ENCODE data around the gene LCP2.

Gene LCP2

DNA sequence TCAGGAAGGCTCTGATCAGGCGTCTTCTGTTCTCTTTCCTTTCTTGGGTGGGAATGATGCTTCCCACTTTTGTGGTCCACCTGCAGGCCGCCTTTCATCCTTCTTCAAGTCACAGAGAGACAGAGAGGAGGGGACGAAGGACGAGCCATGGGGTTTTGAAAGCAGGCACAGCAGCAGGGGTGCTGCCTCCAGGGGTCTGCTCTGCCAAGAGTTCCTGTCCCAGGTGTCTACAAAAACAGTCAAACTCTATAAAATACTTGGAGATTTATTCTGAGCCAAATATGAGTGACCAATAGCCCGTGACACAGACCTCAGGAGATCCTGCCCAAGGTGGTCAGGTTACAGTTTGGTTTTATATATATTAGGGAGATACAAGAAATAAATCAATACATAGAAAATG lies 34.5 kb upstream of the LCP2 start:
- no peaks in the 10 kb centered on the region for H3K36me3 Mint-ChIP-seq (ENCODE audit: low read depth)

DNA sequence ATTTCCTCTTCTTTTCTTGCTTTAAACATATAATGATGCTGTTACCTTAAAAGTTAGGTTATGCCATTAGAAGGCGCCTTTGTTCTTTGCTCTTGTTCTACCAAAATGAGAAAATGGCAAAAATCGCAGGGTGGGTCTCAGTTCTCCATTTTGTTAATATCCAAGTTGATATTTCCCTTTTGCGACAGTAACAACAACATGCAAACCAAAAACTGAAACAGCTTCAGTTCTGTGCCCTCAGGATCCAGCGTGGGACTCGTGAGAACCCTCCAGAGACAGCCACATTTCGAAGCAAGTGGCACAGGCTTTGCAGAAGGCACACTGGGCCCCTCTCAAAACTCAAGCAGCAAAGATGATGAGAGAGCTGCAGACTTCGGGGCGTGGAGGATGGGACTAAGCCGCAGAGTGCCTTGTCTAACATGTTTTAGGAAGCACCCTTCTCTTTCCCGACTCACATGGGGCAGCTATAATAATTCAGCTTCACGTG lies 33.0 kb upstream of the LCP2 start:
- H3K4me3 Mint-ChIP-seq: no peak overlapping the region
- no peak overlapping the region for H3K27ac Mint-ChIP-seq
- H3K4me1 Mint-ChIP-seq: peaks cover 6% of the 10 kb centered on the region
- H3K36me3 Mint-ChIP-seq (ENCODE audit: low read depth): no peaks in the 10 kb centered on the region
- no peak for ATAC-seq
- no peaks in the 10 kb centered on the region for H3K27me3 Mint-ChIP-seq
- H3K9me3 Mint-ChIP-seq: no peaks in the 10 kb centered on the region
- peak; percentile 38 for DNase-seq

More for the DNA sequence above, 34.5 kb upstream of the LCP2 start:
- H3K9me3 Mint-ChIP-seq: no peaks in the 10 kb centered on the region
- ATAC-seq: no peak
- DNase-seq: no peak
- H3K27ac Mint-ChIP-seq: no peak overlapping the region
- no peaks in the 10 kb centered on the region for H3K27me3 Mint-ChIP-seq
- H3K4me3 Mint-ChIP-seq: no peak overlapping the region
- peaks cover 17% of the 10 kb centered on the region for H3K4me1 Mint-ChIP-seq

DNA sequence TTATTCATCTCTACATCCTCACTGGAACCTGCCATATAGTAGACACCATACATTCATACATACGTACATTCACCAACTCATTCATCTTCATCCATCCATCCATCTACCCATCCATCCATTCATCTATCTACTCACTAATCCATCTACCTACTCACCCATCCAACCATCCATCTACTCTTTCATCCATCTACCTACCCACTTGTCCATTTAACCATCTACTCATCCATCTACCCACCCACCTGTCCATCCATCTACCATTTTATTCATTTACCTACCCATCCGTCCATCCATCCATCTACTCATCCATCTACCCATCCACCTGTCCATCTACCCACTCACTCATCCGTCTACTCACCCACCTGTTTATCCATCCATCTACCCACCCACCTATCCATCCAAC lies 31.9 kb upstream of the LCP2 start:
- ATAC-seq (no peak), DNase-seq (no peak)
- Mint-ChIP-seq H3K4me1 (peaks cover 3% of the 10 kb centered on the region), H3K27me3 (no peaks in the 10 kb centered on the region), H3K4me3 (no peak overlapping the region), H3K36me3 (ENCODE audit: low read depth) (no peaks in the 10 kb centered on the region), H3K9me3 (no peaks in the 10 kb centered on the region), H3K27ac (no peak overlapping the region)

DNA sequence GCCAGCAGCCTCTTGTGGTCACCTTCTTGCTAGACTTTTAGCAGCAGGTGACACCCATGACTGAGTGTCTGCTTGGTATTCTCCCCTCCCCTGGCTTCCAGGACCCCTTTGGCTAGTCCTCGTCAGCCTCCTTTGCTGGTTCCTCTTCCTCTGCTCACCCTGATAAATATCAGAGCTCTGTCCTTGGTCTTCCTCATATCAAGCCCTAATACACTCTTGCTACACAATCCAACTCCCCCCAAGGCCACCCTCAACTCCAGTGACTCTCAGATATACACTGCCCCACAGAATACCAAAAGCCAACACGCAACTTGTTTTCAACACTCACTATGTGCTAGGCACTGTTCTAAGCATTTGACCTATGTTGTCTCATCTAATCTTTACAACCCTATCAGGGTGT lies 30.3 kb upstream of the LCP2 start:
- Mint-ChIP-seq H3K27me3 (no peaks in the 10 kb centered on the region), H3K36me3 (ENCODE audit: low read depth) (no peaks in the 10 kb centered on the region), H3K4me3 (no peak overlapping the region), H3K9me3 (no peaks in the 10 kb centered on the region), H3K27ac (no peak overlapping the region), H3K4me1 (peaks cover 3% of the 10 kb centered on the region)
- no peak for ATAC-seq
- DNase-seq: no peak

DNA sequence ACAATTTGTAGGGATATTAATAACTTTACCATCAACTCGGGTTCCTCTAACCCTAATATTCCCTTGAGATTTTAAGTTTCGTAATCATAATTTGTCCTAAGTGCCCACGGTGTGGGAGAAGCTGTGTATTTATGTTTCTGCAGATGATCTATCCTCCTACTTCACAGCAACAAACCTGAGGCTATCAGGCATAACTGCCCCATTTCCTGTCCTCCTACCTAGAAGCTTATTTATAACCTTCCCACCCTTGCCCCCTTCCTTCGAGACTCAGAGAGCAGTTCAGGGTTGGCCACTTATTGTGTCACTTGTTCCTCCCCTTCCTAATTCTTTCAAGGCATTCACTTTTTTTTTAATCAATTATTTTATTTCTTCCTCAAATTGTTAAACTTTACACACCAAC lies 29.6 kb upstream of the LCP2 start:
- H3K9me3 Mint-ChIP-seq: no peaks in the 10 kb centered on the region
- H3K27me3 Mint-ChIP-seq: no peaks in the 10 kb centered on the region
- no peaks in the 10 kb centered on the region for H3K36me3 Mint-ChIP-seq (ENCODE audit: low read depth)
- peaks cover 3% of the 10 kb centered on the region for H3K4me1 Mint-ChIP-seq
- H3K27ac Mint-ChIP-seq: no peak overlapping the region
- DNase-seq (no peak), ATAC-seq (no peak)
- H3K4me3 Mint-ChIP-seq: no peak overlapping the region

DNA sequence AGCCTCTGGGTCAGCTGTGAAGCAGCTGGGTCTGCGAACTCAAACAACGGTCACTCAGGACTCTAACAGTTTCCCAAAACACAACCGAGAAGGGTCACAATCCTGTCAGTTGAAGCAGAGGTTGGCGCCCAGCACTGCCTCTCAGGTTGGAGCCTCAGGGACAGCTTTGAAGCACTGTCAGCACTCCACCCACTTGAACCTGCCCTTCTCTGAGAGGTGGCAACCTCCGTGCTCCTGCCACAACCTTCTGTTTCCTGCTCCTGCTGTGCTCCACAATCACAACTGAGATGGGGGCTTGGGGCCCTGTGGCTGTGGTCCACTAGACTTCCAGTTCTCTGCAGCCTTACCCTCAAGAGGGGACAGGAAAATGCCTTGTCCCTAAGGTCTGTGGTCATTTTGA lies 21.7 kb upstream of the LCP2 start:
- DNase-seq: no peak
- H3K4me1 Mint-ChIP-seq: peaks cover 27% of the 10 kb centered on the region
- no peak overlapping the region for H3K27ac Mint-ChIP-seq
- no peak overlapping the region for H3K4me3 Mint-ChIP-seq
- H3K36me3 Mint-ChIP-seq (ENCODE audit: low read depth): no peaks in the 10 kb centered on the region
- ATAC-seq: peak; percentile 68
- H3K9me3 Mint-ChIP-seq: no peaks in the 10 kb centered on the region
- no peaks in the 10 kb centered on the region for H3K27me3 Mint-ChIP-seq

DNA sequence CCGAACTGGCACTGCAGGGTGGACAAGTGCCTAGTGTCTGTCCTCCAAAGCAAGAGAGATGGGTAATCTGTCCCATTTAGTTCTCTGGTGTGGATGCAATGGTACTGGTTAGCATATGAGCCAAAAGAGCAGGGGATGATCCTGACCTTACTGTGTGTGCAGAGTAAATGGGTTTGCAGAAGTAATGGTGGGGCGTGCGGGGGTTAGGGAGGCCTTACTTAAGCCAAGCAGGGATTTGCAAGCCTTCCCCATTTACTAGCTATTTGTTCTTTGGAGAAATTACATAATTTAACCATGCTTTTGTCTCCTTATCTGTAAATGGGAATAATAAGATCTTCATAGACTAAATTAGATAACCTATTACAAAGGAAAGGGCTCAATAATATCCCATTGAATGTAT lies 19.9 kb upstream of the LCP2 start:
- Mint-ChIP-seq H3K27me3 (no peaks in the 10 kb centered on the region), H3K36me3 (ENCODE audit: low read depth) (no peaks in the 10 kb centered on the region), H3K27ac (no peak overlapping the region), H3K4me3 (no peak overlapping the region), H3K4me1 (peaks cover 45% of the 10 kb centered on the region), H3K9me3 (no peaks in the 10 kb centered on the region)
- DNase-seq (no peak), ATAC-seq (no peak)

DNA sequence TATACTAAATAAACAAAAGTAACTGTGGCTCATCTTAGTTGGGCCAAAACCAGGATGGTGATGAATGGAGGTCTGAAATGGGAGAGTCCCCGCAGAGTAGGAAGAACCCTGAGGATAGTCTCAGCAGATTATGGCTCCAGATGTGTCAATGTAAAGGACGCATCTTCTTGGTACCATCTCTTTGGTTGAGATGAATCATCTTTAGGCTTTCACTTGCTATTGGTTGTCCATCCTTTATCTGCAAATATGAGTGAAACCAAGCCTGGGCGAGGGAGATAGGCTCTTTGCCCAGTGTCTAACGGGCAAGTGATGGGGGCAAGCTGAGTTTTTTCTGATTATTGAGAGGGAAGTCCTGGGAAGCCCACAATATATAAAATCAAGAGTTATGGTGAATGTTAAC lies 19.4 kb upstream of the LCP2 start:
- DNase-seq (no peak), ATAC-seq (no peak)
- Mint-ChIP-seq H3K4me1 (peaks cover 51% of the 10 kb centered on the region), H3K9me3 (no peaks in the 10 kb centered on the region), H3K27me3 (no peaks in the 10 kb centered on the region), H3K27ac (no peak overlapping the region), H3K4me3 (no peak overlapping the region), H3K36me3 (ENCODE audit: low read depth) (no peaks in the 10 kb centered on the region)

DNA sequence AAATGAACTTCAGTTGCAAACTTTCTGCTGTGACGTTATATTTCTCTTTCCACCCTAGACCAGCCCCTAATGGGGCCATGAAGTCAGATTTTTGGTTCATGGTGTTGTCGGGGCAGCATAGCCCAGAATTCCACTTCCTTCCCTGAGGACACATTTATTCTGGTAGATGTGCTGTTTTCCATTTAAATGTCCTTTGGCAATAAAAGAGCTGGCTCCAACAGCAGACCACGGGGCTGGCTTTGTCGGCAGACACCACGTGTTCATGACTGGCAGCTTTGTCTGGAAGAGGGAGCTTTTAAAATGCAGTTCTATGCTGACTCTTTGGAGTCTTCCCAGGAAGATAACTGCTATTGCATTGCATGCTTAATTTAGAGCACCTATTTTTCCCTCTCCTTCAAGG lies 17.6 kb upstream of the LCP2 start:
- ATAC-seq: no peak
- H3K4me3 Mint-ChIP-seq: no peak overlapping the region
- H3K4me1 Mint-ChIP-seq: peaks cover 66% of the 10 kb centered on the region
- no peak overlapping the region for H3K27ac Mint-ChIP-seq
- DNase-seq: no peak
- peaks cover 1% of the 10 kb centered on the region for H3K36me3 Mint-ChIP-seq (ENCODE audit: low read depth)
- H3K9me3 Mint-ChIP-seq: no peaks in the 10 kb centered on the region
- H3K27me3 Mint-ChIP-seq: no peaks in the 10 kb centered on the region

DNA sequence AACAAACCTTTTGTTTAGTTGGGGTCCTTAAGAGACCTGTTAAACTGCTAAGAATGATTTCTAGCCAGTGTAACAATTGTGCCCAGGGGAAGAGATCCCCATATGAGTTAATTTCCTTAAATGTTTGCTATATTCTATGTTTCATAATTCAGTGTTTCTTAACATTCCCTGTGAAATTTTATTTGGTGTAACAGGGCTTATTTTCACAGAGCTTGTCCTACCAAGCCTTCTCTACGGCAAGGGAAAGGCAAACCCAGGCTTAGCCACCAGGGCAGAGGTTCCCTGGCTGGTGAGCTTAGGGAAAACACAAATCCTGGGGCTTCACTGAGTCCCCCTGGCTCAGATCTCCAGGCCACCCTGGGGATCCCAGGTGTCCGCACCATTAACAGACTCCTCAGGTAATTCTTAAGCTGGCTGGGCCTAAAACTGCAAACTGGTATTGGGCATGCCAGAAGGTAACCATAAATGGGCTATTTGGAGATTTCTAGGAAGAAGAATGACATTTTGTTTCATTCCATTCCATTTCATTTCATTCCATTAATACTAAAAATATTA lies 17.0 kb upstream of the LCP2 start:
- peaks cover 1% of the 10 kb centered on the region for H3K36me3 Mint-ChIP-seq (ENCODE audit: low read depth)
- no peaks in the 10 kb centered on the region for H3K27me3 Mint-ChIP-seq
- H3K9me3 Mint-ChIP-seq: no peaks in the 10 kb centered on the region
- H3K4me1 Mint-ChIP-seq: peaks cover 69% of the 10 kb centered on the region
- H3K4me3 Mint-ChIP-seq: no peak overlapping the region
- no peak for DNase-seq
- ATAC-seq: no peak
- no peak overlapping the region for H3K27ac Mint-ChIP-seq

DNA sequence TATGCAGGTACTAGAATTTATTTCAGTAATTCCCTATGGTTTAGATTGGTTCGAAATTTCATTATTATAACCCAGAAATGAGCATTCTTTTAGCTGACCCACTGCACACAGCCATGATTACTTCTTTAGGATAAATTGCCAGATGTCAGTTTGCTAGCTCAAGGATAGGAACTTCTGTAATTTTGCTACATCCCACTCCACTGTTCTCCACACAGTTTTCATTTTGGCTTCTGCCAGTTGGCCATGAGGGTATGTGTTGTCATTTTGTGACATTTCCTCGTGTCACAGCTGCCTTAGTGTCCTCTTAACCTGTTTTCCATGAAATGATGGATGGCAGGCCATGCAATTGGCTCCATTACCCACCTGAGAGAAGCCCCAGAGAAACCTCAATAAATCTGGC lies 16.2 kb upstream of the LCP2 start:
- Mint-ChIP-seq H3K27ac (peak overlapping the region; percentile 87), H3K4me3 (peak overlapping the region; percentile 82), H3K27me3 (no peaks in the 10 kb centered on the region), H3K4me1 (peaks cover 68% of the 10 kb centered on the region), H3K36me3 (ENCODE audit: low read depth) (peaks cover 1% of the 10 kb centered on the region), H3K9me3 (no peaks in the 10 kb centered on the region)
- ATAC-seq (no peak), DNase-seq (no peak)

DNA sequence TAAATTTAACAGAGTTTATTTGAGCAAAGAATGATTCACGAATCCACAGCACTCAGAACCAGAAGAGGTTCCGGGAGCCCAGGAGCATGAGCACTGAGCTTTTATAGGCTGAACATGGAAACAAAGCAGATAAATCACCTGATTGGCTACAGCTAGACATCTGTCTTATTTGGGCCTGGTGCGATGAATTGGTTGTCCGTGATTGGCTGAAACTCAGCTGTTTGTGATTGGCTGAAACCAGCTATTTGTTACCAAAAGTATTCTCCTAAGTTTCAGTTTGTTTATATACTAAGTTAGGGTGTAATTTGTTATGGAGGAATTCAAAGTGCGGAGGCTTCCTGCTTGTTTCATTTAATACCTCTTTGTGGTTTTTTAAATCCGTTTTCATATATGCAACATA lies 15.8 kb upstream of the LCP2 start:
- no peaks in the 10 kb centered on the region for H3K27me3 Mint-ChIP-seq
- DNase-seq (no peak), ATAC-seq (peak; percentile 73)
- peak overlapping the region; percentile 82 for H3K4me3 Mint-ChIP-seq
- peaks cover 67% of the 10 kb centered on the region for H3K4me1 Mint-ChIP-seq
- no peaks in the 10 kb centered on the region for H3K9me3 Mint-ChIP-seq
- H3K36me3 Mint-ChIP-seq (ENCODE audit: low read depth): peaks cover 1% of the 10 kb centered on the region
- peak overlapping the region; percentile 87 for H3K27ac Mint-ChIP-seq

DNA sequence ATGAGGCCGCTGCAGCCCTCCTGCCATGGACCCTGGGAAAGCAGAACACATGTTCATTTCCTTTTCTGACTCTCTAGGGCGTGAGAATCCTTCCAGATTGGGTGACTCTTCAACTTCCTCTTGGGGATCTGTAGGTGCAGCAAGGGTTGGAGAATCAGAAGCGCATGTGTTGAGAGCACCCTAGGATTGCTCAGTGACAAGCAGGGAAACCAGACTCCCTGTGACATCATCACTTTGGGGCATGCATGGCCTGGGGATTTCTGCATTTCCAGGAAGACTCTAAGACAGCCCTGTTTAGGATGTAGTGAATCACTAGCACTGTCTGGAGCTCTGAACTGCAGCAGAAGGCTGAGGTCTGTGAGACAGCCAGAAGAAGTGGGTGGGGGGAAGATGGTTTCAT lies 15.1 kb upstream of the LCP2 start:
- Mint-ChIP-seq H3K36me3 (ENCODE audit: low read depth) (peaks cover 1% of the 10 kb centered on the region), H3K27ac (peak overlapping the region; percentile 87), H3K4me1 (peaks cover 68% of the 10 kb centered on the region), H3K4me3 (peak overlapping the region; percentile 82), H3K27me3 (no peaks in the 10 kb centered on the region), H3K9me3 (no peaks in the 10 kb centered on the region)
- peak; percentile 65 for DNase-seq
- ATAC-seq: peak; percentile 97

DNA sequence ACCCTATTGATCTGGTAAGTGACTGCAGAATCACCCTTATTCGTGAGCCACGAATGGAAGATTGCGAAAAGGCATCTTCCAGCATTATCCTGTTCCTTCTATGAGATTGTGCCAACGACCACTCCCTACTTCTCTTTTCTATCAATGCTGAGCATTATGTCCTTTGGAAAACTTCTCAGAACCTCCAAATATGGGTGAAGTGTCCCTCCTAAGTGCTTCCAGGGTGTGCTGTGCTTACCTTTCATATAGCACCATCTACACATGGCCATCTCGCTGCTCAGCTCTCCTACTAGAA lies 14.7 kb upstream of the LCP2 start:
- Mint-ChIP-seq H3K27ac (peak overlapping the region; percentile 87), H3K27me3 (no peaks in the 10 kb centered on the region), H3K4me3 (peak overlapping the region; percentile 82), H3K36me3 (ENCODE audit: low read depth) (peaks cover 1% of the 10 kb centered on the region), H3K4me1 (peaks cover 71% of the 10 kb centered on the region), H3K9me3 (no peaks in the 10 kb centered on the region)
- ATAC-seq: no peak
- DNase-seq: no peak

DNA sequence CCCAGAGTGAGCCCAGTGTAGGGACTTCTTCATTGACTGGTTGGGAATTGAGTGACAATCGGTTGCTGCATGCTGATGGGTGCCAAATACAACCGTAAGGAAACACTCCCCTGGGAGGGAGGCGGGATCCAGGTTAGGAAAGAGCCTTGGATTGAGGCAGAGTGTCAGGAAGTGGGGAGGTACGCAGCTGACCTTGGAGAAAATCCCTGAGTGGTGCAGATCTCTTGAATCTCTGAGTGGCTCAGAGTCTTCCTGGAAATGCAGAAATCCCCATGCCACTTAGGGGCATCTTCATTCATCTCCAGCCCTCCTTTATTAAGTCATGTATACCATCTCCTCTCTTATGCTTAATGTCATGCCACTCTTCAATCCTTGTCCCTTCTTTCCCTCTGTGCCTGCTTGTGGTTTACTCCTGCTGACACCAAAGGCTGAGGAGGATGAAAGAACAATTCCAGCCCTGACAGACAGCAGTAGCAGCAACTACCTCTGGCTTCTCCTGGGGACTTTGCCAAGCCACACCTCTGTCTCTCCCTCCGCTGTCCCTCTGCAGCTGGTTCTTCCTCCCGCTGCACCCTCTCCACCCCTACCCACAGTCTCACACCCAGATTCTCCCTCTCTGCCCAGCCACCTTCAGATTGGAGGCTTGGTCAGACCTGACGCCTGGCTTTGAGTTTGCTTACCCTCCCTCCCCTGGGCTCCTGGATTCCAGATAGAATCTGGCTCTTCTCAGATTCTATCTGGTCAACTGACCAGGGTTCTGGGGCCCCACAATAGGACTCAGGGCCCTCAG lies 14.1 kb upstream of the LCP2 start:
- no peak for ATAC-seq
- Mint-ChIP-seq H3K27ac (peak overlapping the region; percentile 87), H3K9me3 (no peaks in the 10 kb centered on the region), H3K27me3 (no peaks in the 10 kb centered on the region), H3K4me3 (peak overlapping the region; percentile 82), H3K36me3 (ENCODE audit: low read depth) (peaks cover 1% of the 10 kb centered on the region), H3K4me1 (peaks cover 71% of the 10 kb centered on the region)
- DNase-seq: no peak
